Osteoblast (primary cell): ENCODE results near the gene TNFRSF12A. TPM values are rescaled to one million over a fixed set of nuclear protein-coding genes. Genes with fewer than 3 reads are reported as not detected.

ENCODE experiments used
- DNase-seq: peaks from one replicate; pipeline ENCODE4 v3.0.0; 2011; ENCODE audit warnings: low spot score, mixed read lengths; ENCODE audit not compliant: insufficient read length; ENCODE audit errors: missing footprints
- H2AFZ ChIP-seq: 2 replicates; pipeline ENCODE4 v1.6.0; 2011; ENCODE audit warnings: mild to moderate bottlenecking, low read length
- H3K27ac ChIP-seq: 2 replicates; pipeline ENCODE4 v1.5.1; 2011; ENCODE audit warnings: mild to moderate bottlenecking, low read depth, low read length, moderate library complexity
- H3K27me3 ChIP-seq: 2 replicates; pipeline ENCODE4 v1.6.0; 2012; ENCODE audit warnings: mild to moderate bottlenecking, control low read depth, inconsistent platforms, low read length, moderate library complexity; ENCODE audit not compliant: insufficient read depth
- H3K36me3 ChIP-seq: 2 replicates; pipeline ENCODE4 v1.5.1; 2011; ENCODE audit warnings: mild to moderate bottlenecking, low read length, control low read depth, moderate library complexity; ENCODE audit not compliant: insufficient read depth
- H3K4me1 ChIP-seq: 2 replicates; pipeline ENCODE4 v1.5.1; 2011; ENCODE audit warnings: mild to moderate bottlenecking, low read length, control low read depth, moderate library complexity; ENCODE audit not compliant: insufficient read depth
- H3K4me2 ChIP-seq: 2 replicates; pipeline ENCODE4 v1.6.0; 2011; ENCODE audit warnings: mild to moderate bottlenecking, low read length; ENCODE audit not compliant: insufficient read depth
- H3K4me3 ChIP-seq: fragments of 200-600 bp; sonication (generic); 3 replicates; pipeline ENCODE4 v1.5.1; 2012; ENCODE audit warnings: mild to moderate bottlenecking, low read length, inconsistent platforms; ENCODE audit not compliant: insufficient read depth
- H3K79me2 ChIP-seq: 2 replicates; pipeline ENCODE4 v1.6.0; 2012; ENCODE audit warnings: mild to moderate bottlenecking, low read length, control low read depth, inconsistent platforms; ENCODE audit not compliant: insufficient read depth
- H3K9me3 ChIP-seq: 2 replicates; pipeline ENCODE4 v1.5.1; 2011; ENCODE audit warnings: low read depth, low read length, control low read depth
- H4K20me1 ChIP-seq: 2 replicates; pipeline ENCODE4 v1.6.0; 2012; ENCODE audit warnings: mild to moderate bottlenecking, low read length, control low read depth; ENCODE audit not compliant: insufficient read depth
- total RNA-seq: library from RNA; depleted of rRNA; stranded (reverse); fragments of >200 nt; gene quantifications from 2 replicates; pipeline ENCODE4 v1.2.3, GENCODE V29; 2012
- TF ChIP-seq, protein P1 (sequence below): IDR thresholded peaks from 2 replicates; pipeline ENCODE4 v1.5.1; 2011; ENCODE audit warnings: mild to moderate bottlenecking, low read depth, low read length, moderate library complexity; ENCODE audit errors: extremely low read depth

Gene TNFRSF12A
- total RNA-seq, 1 donor = 143 TPM

DNA sequence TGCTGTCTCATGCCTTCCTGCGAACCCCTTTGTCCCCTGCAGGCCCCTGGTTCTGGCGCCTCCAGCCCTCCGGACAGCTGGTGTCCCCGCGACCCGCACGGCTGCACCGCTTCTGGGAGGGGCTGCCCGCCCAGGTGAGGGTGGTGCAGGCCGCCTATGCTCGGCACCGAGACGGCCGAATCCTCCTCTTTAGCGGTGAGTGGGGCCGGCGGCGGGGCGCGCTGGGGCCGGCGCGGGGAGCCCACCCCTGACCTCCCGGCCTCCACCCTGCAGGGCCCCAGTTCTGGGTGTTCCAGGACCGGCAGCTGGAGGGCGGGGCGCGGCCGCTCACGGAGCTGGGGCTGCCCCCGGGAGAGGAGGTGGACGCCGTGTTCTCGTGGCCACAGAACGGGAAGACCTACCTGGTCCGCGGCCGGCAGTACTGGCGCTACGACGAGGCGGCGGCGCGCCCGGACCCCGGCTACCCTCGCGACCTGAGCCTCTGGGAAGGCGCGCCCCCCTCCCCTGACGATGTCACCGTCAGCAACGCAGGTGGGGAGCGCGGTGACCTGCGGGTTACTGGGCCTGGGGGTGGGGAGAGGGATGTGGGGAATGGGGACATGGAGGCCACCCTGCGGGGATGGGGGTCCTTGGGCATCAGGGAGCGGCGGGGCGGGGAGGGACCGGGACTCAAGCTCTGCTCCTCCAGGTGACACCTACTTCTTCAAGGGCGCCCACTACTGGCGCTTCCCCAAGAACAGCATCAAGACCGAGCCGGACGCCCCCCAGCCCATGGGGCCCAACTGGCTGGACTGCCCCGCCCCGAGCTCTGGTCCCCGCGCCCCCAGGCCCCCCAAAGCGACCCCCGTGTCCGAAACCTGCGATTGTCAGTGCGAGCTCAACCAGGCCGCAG, 38.2 kb downstream of the TNFRSF12A start:
- H3K4me3 ChIP-seq = peak overlapping the region; percentile 90
- no peaks in the 10 kb centered on the region for H4K20me1 ChIP-seq
- H3K79me2 ChIP-seq = no peaks in the 10 kb centered on the region
- peak; percentile 90 for DNase-seq
- H3K27ac ChIP-seq = peak overlapping the region; percentile 48
- H3K4me2 ChIP-seq = peak overlapping the region; percentile 90
- peak overlapping the region; percentile 85 for H2AFZ ChIP-seq
- TF ChIP-seq, protein P1, sequence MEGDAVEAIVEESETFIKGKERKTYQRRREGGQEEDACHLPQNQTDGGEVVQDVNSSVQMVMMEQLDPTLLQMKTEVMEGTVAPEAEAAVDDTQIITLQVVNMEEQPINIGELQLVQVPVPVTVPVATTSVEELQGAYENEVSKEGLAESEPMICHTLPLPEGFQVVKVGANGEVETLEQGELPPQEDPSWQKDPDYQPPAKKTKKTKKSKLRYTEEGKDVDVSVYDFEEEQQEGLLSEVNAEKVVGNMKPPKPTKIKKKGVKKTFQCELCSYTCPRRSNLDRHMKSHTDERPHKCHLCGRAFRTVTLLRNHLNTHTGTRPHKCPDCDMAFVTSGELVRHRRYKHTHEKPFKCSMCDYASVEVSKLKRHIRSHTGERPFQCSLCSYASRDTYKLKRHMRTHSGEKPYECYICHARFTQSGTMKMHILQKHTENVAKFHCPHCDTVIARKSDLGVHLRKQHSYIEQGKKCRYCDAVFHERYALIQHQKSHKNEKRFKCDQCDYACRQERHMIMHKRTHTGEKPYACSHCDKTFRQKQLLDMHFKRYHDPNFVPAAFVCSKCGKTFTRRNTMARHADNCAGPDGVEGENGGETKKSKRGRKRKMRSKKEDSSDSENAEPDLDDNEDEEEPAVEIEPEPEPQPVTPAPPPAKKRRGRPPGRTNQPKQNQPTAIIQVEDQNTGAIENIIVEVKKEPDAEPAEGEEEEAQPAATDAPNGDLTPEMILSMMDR = no peak
- H3K4me1 ChIP-seq = no peaks in the 10 kb centered on the region
- H3K36me3 ChIP-seq = no peaks in the 10 kb centered on the region
- H3K9me3 ChIP-seq = no peaks in the 10 kb centered on the region
- peaks cover 3% of the 10 kb centered on the region for H3K27me3 ChIP-seq

DNA sequence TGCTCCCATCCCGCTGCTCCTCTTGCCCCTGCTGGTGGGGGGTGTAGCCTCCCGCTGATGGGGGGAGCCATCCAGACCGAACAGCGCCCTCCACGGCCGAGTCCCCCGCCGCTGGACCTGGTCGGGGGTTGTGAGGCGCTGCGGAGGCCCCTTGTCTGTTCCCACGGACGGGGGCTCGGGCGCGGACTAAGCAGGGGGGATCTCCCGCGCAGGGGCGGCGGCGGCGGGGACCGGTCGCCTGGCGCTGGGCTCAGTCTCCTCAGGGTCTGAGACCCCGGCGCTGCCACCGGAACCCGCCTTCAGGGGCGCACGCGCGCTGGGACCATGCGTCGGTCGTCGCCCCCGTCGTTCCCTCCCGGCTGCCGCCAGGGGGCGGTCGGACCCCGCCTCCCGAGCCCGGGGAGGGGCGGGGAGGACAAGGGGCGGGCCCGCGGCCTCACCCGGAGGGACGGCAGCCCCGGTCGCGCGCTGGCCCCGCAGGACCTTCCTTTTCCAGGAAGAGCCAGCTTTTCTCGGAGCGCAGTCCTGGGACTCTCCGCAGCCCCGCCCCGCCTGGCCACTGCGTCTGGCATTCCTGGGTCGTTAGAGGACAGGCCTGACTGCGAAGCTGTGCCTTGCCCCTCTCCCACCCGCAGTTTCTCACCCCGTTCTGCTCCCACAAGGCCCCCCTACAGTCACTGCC, 39.0 kb downstream of the TNFRSF12A start:
- Histone ChIP-seq H3K4me2 (peak overlapping the region; percentile 90), H3K79me2 (no peaks in the 10 kb centered on the region), H2AFZ (peak overlapping the region; percentile 93), H4K20me1 (no peaks in the 10 kb centered on the region), H3K4me3 (peak overlapping the region; percentile 90), H3K9me3 (no peaks in the 10 kb centered on the region), H3K27ac (peak overlapping the region; percentile 48), H3K27me3 (peaks cover 3% of the 10 kb centered on the region), H3K36me3 (no peaks in the 10 kb centered on the region), H3K4me1 (no peaks in the 10 kb centered on the region)
- peak; percentile 100 for DNase-seq
- TF ChIP-seq, protein P1 = peak; percentile 65

DNA sequence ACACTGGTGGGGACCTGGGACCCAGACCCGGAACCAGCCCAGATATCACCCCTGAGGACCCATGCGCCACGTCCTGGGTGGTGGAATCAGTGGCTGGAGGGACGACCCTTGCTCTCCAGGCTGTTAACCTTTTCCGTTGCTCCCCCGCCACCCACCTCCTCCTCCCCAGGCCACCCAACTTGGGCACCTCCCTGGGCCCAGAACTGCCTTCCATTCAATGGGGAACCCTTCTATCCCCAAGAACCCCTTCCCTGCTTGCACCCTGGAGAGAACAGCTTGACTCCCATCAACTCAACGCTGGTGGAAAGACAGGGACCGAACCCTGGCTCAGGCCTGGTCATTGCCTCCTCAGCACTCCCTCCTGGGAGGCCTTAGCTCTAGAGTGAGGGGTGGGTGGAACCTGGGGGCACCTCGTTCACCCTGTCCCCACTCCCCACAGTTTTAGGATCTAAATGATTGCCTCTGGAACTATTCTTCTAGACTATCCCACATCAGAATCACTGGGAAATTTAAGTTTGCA, 39.6 kb downstream of the TNFRSF12A start:
- peaks cover 3% of the 10 kb centered on the region for H3K27me3 ChIP-seq
- H3K4me1 ChIP-seq = no peaks in the 10 kb centered on the region
- H3K4me3 ChIP-seq = peak overlapping the region; percentile 90
- TF ChIP-seq, protein P1 = no peak
- H3K27ac ChIP-seq = no peak overlapping the region
- peak overlapping the region; percentile 93 for H2AFZ ChIP-seq
- no peaks in the 10 kb centered on the region for H3K79me2 ChIP-seq
- peak overlapping the region; percentile 90 for H3K4me2 ChIP-seq
- H4K20me1 ChIP-seq = no peaks in the 10 kb centered on the region
- no peaks in the 10 kb centered on the region for H3K9me3 ChIP-seq
- no peaks in the 10 kb centered on the region for H3K36me3 ChIP-seq
- peak; percentile 62 for DNase-seq
